Retina (tissue), 1 donor: ENCODE data around the gene PLP2.

Experiments
- DNase-seq: peaks from one replicate; pipeline ENCODE4 v3.0.0-alpha.2; 2016

Gene PLP2

DNA sequence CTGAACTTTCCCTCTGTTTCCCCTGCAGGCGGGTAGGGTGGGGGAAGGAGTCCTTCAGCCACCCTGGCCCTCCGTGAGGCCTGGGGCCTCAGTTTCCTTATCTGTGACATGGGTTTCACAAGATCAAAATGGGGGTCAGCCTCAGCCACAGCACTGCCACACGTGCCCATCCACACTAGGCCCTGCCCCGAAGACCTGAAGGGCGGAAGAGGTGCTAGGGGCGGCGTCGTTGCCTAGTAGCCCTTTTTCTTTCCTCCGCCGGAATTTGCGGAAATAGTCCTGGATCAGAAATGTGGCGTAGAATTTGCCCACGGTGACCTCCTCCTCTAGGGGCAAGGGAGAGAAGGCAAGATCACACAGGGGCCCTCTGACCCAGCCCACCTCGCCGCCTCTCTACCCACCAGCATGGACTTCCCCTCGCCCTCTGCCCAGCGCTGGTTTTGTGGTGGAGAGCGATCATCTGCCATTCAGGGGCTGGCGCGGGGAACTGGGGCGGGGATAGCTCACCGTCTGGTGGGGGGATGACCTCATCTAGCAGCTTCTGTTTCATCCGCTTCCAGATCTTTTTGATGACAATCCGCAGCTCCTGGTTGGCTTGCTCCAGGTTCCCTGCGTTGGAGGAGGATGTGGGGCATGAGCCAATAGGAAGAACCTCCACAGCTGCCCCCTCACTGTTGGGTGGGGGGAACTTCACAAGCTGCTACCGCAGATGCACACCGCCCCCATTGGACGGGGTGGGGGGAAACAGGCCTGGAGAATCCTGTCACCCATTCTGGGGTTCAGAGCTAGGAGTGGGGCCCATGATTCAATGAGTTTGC is 37.9 kb downstream of the PLP2 start:
- no peak for DNase-seq

DNA sequence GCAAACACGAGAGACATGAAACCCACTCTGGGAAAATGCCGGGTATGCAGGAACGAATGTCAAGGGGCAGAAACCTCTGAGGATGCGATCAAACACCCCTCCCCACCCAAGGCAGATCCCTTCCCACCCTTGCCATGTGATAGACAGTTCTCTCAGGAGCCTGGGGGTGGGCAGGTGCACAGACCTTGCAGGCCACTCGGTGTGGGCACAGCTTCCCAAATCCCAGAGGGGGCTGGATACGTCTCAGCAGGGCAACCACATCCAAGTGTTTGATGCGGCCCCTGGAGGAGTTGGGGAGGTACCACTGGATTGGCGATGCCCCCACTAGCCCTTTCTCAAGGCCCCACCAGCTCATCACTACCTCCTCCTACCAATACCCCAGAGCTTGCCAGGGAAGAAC is 38.7 kb downstream of the PLP2 start:
- no peak for DNase-seq

DNA sequence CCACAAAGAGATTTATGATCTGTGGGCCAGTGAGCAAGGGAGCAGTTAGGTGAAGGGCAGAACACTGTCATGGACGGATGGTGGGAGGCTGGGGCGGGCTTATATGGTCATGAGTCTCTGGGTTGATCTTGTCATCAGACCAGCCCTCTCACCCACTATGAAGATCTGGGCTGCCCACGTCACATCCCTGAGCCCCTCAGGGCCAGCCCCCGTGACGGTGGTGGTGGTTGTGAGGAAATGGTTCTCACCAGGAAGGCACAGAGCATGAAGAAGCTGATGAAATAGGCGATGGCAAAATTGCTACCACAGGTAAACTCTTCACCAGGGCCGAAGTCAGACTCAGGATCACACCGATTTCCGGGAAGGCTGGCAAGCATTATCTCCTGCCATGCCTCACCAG is 39.4 kb downstream of the PLP2 start:
- no peak for DNase-seq

DNA sequence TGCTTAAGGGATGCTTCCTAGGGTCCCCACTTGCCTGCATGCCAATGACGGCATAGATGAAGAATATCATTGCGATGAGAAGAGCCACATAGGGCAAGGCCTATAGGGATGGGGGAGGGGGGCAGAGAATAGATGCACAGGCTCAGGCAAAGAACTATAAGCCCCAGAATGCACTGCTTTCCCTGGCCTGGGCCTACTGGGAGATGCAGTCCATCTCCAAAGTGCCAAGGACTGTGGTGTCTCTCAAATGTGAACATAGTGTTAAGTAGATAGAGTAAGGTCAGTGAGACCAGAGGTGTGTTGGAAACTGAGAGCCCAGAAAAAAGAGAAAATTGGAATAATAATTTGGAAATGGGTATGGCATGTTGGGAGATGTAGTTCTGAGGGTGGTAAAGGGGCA is 40.5 kb downstream of the PLP2 start:
- no peak for DNase-seq

DNA sequence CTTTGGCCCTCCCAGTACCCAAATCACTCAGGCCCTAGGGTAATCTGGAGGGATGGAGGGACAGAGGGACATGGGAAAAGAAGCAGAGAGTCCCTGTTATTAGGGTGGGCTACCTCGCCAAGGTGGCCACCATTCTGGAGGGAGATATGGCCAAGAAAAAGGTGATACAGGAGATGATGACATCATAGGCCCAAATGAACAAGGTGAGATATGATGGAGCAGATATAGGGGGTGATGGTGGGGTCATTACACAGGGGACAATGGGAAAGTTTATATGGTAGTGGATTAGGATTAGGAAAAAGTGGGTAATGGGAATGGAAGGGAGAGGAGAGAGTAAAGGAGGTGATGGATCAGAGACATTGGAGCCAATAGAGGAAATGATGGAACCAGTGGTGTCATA is 41.2 kb downstream of the PLP2 start:
- DNase-seq, result no peak

DNA sequence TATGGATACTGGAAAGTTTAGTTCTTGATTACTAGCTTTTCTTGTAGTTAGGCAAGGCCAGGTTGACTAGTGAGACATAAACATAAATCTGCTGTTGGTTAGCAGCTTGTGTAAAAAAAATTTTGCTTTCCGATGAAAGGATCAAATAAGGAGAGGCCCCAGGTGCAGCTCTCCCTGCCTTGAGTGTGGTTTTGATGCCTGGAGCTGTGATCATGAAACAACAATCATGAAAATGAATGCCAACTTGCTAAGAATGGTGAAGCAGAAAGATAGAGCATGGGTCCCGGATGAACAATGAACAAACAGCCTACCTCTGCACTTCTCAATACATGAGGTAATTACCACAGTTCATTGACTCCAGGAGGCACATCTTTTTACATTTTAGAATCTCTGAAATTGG is 42.7 kb downstream of the PLP2 start:
- DNase-seq, result no peak

DNA sequence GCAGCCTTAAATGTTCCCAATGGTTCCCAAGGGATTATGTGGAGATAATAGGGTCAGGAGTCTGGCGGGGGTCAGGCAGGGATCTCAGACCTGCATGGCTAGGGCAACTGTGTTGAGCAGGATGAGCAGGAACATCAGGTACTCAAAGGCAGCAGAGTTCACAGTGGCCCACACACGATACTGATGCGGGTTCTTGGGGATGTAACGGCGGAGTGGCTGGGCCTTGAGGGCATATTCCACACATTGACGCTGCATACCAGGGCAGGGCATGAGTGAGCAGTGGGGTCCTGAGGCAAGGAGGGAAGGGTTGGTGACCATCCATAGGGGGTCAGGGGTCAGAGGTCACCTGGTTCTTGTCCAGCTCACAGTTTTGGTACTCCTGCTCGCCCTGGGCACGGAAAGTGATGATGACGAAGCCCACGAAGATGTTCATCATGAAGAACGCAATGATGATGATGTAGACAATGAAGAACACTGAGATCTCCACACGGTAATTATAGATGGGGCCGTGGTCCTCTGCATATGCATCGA is 43.4 kb downstream of the PLP2 start:
- DNase-seq, result no peak

DNA sequence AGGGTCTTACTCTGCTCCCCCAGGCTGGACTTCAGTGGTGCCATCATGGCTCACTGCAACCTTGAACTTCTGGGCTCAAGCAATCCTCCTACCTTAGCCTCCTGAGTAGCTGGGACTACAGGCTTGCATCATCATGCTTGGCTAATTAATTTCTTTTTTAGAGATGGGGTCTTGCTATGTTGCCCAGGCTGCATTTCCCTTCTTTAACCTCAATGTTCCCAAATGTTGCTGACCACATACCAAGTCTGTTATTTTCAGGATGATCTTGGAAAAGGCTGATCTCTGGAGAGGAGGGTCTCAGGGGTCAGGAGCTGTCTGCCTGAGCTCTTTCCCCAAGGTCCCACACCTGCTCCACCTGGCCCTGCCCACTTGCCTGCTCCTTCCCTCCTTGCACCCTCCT is 48.4 kb downstream of the PLP2 start:
- DNase-seq, result no peak

DNA sequence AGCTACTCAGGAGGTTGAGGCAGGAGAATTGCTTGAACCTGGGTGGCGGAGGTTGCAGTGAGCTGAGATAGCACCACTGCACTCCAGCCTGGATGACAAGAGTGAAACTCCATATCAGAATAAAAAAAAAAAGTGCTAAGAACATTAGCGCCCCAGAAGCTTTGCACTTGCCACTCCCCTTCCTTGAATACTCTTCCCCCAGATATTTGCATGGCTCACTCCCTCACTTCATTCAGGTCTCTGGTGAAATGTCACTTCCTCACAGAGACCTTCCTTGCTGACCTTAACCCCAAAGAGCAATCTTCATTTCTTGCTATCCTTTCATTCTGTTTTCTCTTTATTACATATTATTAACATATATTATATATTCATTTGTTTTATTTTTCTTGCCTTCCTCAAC is 50.2 kb downstream of the PLP2 start:
- no peak for DNase-seq
